K562 treated with DMSO at 1 percent for 24 hours (cell line): ENCODE results near the gene C1orf185. TPM values are rescaled to one million over a fixed set of nuclear protein-coding genes. Genes with fewer than 3 reads are reported as not detected.

Experiments used
- total RNA-seq: library from RNA; unstranded; fragments of 300-600 nt; gene quantifications from 2 replicates; pipeline ENCODE4 v1.2.3, GENCODE V29; 2022; ENCODE audit warnings: low read depth; ENCODE audit not compliant: insufficient read depth

The C1orf185 gene
- not detected in 2 replicates for total RNA-seq

DNA sequence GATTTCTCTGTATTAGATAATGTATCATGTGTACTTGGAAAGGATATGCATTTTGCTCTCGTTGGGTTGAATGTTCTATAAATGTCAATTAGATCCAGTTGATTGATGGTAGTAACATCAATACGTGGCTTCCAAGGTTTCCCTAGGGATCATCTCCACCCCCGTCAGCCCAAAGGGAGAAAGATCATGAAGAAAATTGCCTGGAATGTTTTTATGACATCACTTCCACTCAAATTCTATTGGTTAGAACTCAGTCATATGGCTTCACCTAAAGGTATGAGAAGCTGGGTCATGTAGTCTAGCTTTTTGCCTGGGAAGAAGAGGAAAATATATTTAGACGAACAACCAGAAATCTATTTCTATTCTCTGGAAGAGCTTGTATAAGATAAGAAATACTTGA lies at the start of gene C1orf185:
TSS of gene C1orf185 (plus strand) at position 253 of the 400 bp plus-strand sequence. CDS start at position 259, 6 bp downstream.

Other genes starting within 250 kb of the C1orf185 start
- gene FAF1, start 142.0 kb upstream of the C1orf185 start, total RNA-seq, result 33.6 and 40.1 TPM in 2 replicates
- gene CDKN2C, start 132.0 kb upstream of the C1orf185 start, total RNA-seq, result 176 and 181 TPM in 2 replicates
- gene RNF11, start 134.0 kb downstream of the C1orf185 start, total RNA-seq, result 19.8 and 21.1 TPM in 2 replicates
- gene TTC39A, start 228.3 kb downstream of the C1orf185 start, total RNA-seq, result 0.68 and 1.1 TPM in 2 replicates